Adrenal gland (tissue), 12 donors: ENCODE data around the gene ALG1. TPM values are rescaled to one million over a fixed set of nuclear protein-coding genes. Genes with fewer than 3 reads are reported as not detected.

Experiments
- DNase-seq, 7 donors: peaks; one replicate each; pipeline ENCODE4 v3.0.0-alpha.2; 2019 to 2020
- H3K27ac ChIP-seq, 5 donors: fragments of 200-600 bp; sonication (generic) in 4 of 5; 1 replicate in 3 of 5; 2 replicates in 2 of 5; pipeline versions ENCODE4 v1.5.1 to v1.8.0; 2016 to 2020; ENCODE audit warnings: mild to moderate bottlenecking in 1 of 5
- H3K27me3 ChIP-seq: fragments of 200-600 bp; 2 replicates; pipeline ENCODE4 v1.8.0; 2021
- H3K36me3 ChIP-seq, 2 donors: fragments of 200-600 bp; replicated peaks in 1 of 2; 1 replicate in 1 of 2; 2 replicates in 1 of 2; pipeline versions ENCODE4 v1.5.1 to v1.8.0; 2018 to 2022
- H3K4me1 ChIP-seq, 2 donors: fragments of 200-600 bp; replicated peaks in 1 of 2; 1 replicate in 1 of 2; 2 replicates in 1 of 2; pipeline versions ENCODE4 v1.5.1 to v1.8.0; 2018 to 2021
- H3K4me3 ChIP-seq, 4 donors: fragments of 200-600 bp; sonication (generic) in 3 of 4; one replicate each; pipeline ENCODE4 v1.5.1; 2016 to 2018
- H3K9me3 ChIP-seq, 3 donors: fragments of 200-600 bp; sonication (generic) in 1 of 3; replicated peaks in 1 of 3; 1 replicate in 2 of 3; 2 replicates in 1 of 3; pipeline versions ENCODE4 v1.5.1 to v1.8.0; 2016 to 2021
- POLR2A ChIP-seq, 2 donors: fragments of 450-650 bp; IDR thresholded peaks; one replicate each; pipeline ENCODE4 v1.6.1; 2017; ENCODE audit warnings: antibody characterized with exemption in 2 of 2, mild to moderate bottlenecking in 2 of 2, moderate library complexity in 1 of 2
- WGBS, 4 donors: extraction: QIAGEN DNeasy Blood & Tissue Kit in 2 of 4; methylation state at CpG; one replicate each; pipeline versions ENCODE4 v1.1.5 to v1.1.7; 2013 to 2017; 5-methylcytosine and 5-hydroxymethylcytosine counted together
- intact Hi-C, 2 donors: fragments of 100-400 bp; cut with DNase I; formaldehyde crosslinking; loops; one replicate each; pipeline versions ENCODE4 v1.14.1 to v1.15.0; 2022 to 2023
- polyA plus RNA-seq, 3 donors: library from polyadenylated mRNA; stranded (reverse); fragments of 200-250 nt in 2 of 3; fragments of 350-450 nt in 1 of 3; fragmentation: Illumina TruSeq in 1 of 3; extraction: RNeasy Lipid Tissue Mini Kit (QIAGEN cat#74804) in 1 of 3; gene quantifications; one replicate each; pipeline ENCODE4 v1.2.3, GENCODE V29; 2013 to 2014
- total RNA-seq, 9 donors: library from RNA; depleted of rRNA in 4 of 9; stranded (reverse); fragments of >200 nt in 4 of 9; fragments of 120-200 nt in 1 of 9; fragmentation: NEBNext Ultra II Directional in 1 of 9; extraction: Animal tissue kit (Norgen Biotek cat#: 25700) in 1 of 9; gene quantifications; one replicate each; pipeline versions ENCODE4 v1.1.0 to v1.2.4, GENCODE V29; 2013 to 2023
- TF ChIP-seq, protein P1 (sequence below), 6 experiments: fragments of 450-650 bp in 4 of 6; fragments of 200-600 bp in 2 of 6; sonication (generic) in 1 of 6; IDR thresholded peaks; 1 replicate in 5 of 6; 2 replicates in 1 of 6; pipeline versions ENCODE4 v1.5.1 to v1.8.0; 2016 to 2021; ENCODE audit warnings: antibody characterized with exemption in 6 of 6, mild to moderate bottlenecking in 2 of 6, moderate library complexity in 1 of 6
- donor health status: healthy with polysubstance abuse.
- donor health status: Bipolar disorder and iron deficiency.
- donor health status: DM: yes; HTN: yes; CAD: no.
- donor health status: DM: no; HTN: no; CAD: no.
- donor health status: DM: no; HTN: no; CAD: no.
- donor health status: DM: yes; HTN: yes; CAD: no.

ALG1 gene
- total and polyA plus RNA-seq, 12 donors: 19.2 to 207 (median 41.3) TPM

DNA sequence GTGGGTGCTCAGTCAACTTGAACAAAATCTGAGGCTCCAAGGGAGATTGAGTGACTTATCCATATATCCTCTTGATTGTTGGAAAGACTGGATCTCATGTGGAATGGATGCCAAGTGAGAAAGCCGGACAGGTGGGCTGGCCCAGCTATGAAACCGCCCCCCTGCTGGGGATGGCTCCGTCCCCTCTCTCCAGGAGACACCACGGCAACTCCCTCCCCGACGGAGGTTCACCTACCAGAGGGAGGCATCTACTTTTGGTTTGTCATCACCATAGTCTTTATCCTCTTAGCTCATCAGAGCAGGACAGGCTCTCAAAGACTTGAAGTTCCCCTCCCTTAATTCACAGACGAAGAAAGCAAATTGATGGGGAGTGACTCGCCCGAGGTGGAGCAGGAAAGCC is 1.8 kb upstream of the ALG1 start:
- TF ChIP-seq, protein P1, sequence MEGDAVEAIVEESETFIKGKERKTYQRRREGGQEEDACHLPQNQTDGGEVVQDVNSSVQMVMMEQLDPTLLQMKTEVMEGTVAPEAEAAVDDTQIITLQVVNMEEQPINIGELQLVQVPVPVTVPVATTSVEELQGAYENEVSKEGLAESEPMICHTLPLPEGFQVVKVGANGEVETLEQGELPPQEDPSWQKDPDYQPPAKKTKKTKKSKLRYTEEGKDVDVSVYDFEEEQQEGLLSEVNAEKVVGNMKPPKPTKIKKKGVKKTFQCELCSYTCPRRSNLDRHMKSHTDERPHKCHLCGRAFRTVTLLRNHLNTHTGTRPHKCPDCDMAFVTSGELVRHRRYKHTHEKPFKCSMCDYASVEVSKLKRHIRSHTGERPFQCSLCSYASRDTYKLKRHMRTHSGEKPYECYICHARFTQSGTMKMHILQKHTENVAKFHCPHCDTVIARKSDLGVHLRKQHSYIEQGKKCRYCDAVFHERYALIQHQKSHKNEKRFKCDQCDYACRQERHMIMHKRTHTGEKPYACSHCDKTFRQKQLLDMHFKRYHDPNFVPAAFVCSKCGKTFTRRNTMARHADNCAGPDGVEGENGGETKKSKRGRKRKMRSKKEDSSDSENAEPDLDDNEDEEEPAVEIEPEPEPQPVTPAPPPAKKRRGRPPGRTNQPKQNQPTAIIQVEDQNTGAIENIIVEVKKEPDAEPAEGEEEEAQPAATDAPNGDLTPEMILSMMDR (IDR thresholded peaks at IDR 0.05): no peak
- no peak for TF ChIP-seq POLR2A (IDR thresholded peaks at IDR 0.05)
- Histone ChIP-seq H3K27ac (no peak overlapping the region), H3K27me3 (no peaks in the 10 kb centered on the region), H3K9me3 (no peaks in the 10 kb centered on the region), H3K4me1 (peaks cover 0 to 18% of the 10 kb centered on the region in 2 donors), H3K36me3 (peaks cover 0 to 6% of the 10 kb centered on the region in 2 donors), H3K4me3 (no peak overlapping the region)
- intact Hi-C loops: no loop called here
- 93 to 96% (median 93%) methylated on average over 7 to 9 of the region's 9 CpGs for WGBS, 4 donors
- DNase-seq: no peak

DNA sequence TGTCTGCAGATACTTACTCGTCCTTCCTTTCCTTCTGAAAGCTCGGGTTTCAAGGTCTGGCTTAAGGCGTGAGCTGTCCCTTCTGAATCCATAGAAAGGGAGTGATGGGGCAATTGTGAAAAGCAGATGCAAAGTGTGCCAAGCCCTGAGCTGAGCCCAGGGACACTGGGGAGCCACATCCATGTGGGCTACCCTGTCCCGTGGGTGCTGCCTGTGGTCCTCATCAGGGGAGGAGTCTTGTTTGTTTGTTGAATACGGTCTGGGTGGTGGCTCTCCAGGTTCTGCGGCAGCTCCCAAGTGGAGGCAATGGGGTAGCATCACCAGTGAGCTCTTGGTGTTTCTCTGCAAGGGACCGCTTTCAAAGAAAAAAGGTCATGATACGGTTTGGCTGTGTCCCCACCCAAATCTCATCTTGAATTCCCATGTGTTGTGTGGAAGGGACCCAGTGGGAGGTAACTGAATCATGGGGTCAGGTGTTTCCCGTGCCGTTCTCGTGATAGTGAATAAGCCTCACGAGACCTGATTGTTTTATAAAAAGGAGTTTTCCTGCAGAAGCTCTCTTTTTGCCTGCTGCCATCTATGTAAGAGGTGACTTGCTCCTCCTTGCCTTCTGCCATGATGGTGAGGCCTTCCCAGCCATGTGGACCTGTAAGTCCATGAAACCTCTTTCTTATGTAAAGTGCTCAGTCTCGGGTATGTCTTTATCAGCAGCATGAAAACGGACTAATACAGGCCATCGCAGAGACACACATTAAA is 1.0 kb upstream of the ALG1 start:
- no peak for DNase-seq
- TF ChIP-seq, protein P1 (IDR thresholded peaks at IDR 0.05): no peak
- TF ChIP-seq POLR2A (IDR thresholded peaks at IDR 0.05): no peak
- Histone ChIP-seq H3K4me1 (peaks cover 0 to 18% of the 10 kb centered on the region in 2 donors), H3K4me3 (no peak overlapping the region), H3K9me3 (no peaks in the 10 kb centered on the region), H3K27me3 (no peaks in the 10 kb centered on the region), H3K36me3 (peaks cover 0 to 13% of the 10 kb centered on the region in 2 donors), H3K27ac (peak overlapping the region in 2 of 5 donors; percentile 78 to 85)
- 84 to 93% (median 86%) methylated on average over 12 to 15 of the region's 15 CpGs for WGBS, 4 donors
- intact Hi-C loops: no loop called here

DNA sequence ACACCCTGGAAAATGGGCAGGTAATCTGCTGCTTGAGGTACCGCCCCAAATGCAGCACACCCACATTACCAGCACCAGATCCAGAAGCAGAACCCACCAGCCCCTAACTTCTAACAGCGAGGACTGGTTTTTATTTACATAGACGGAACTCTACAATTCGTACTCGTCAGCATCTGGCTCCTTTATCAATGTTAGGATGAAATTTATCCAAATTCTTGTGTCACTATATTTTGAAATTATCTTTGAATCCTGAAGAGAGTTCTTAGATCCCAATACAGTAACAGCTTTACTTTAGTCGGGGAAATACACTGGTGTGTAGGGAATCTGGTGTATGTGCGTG is 332 bp upstream of the ALG1 start:
- Histone ChIP-seq H3K4me1 (peaks cover 0 to 18% of the 10 kb centered on the region in 2 donors), H3K9me3 (no peaks in the 10 kb centered on the region), H3K27me3 (no peaks in the 10 kb centered on the region), H3K36me3 (peaks cover 0 to 20% of the 10 kb centered on the region in 2 donors), H3K4me3 (peak overlapping the region in 2 of 4 donors; percentile 46 to 83), H3K27ac (peak overlapping the region; percentile 24 to 85 (median 66))
- intact Hi-C loops: no loop called here
- DNase-seq: no peak
- TF ChIP-seq POLR2A (IDR thresholded peaks at IDR 0.05): no peak
- 45 to 52% (median 50%) methylated on average over 7 of the region's 7 CpGs for WGBS, 4 donors

DNA sequence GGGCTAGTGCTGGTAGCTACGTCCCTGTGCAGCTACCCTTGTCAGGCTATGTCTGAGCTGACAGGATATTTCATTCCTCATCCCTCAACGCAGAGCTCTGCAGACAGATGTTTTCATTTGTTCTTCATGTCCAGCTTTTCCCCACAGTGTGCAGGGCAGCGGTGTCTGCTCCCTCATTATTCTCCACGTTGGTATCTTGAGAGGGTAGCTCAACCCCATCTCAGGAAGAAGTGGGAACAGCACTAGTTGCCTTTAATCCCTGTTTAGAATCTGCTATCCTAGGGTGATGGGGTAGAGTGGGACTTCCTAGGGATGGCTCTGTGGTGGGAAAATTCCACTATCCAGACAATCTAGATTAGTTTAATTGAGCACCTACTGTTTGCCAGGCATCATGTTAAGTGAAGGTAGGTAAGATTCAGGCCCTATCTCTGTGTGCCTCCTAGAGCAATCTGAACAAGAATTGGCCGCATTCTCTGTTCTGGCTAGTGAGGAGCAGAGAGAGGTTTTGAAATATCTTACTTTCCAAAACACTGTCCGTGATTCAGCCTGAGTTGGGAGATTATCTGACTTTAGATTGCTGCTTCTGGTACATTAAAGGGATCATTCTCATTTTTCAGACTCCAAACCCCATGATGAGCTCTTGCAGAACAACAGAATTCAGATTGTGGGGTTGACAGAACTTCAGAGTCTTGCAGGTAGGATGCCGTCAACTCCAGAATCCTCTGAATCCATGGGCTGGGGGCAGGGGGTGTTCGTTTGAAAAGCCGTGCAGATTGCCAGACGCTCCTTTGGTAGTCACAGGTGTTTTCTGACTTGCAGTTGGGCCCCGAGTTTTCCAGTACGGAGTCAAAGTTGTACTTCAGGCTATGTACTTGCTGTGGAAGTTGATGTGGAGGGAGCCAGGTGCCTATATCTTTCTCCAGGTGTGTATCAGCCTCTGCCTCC is 963 bp downstream of the ALG1 start:
- H3K27ac ChIP-seq: peak overlapping the region in 3 of 5 donors; percentile 66 to 85 (median 78)
- intact Hi-C loops: no loop called here
- no peak for TF ChIP-seq POLR2A (IDR thresholded peaks at IDR 0.05)
- TF ChIP-seq, protein P1 (IDR thresholded peaks at IDR 0.05): no peak
- peaks cover 0 to 18% of the 10 kb centered on the region in 2 donors for H3K4me1 ChIP-seq
- peaks cover 0 to 32% of the 10 kb centered on the region in 2 donors for H3K36me3 ChIP-seq
- 52 to 64% (median 60%) methylated on average over 10 to 12 of the region's 12 CpGs for WGBS, 4 donors
- no peaks in the 10 kb centered on the region for H3K9me3 ChIP-seq
- DNase-seq: no peak
- H3K4me3 ChIP-seq: peak overlapping the region; percentile 44 to 83 (median 48)
- no peaks in the 10 kb centered on the region for H3K27me3 ChIP-seq
